Measurements from ENCODE around the gene PIAS4. TPM values are rescaled to one million over a fixed set of nuclear protein-coding genes. Genes with fewer than 3 reads are reported as not detected.

Gene PIAS4
- total RNA-seq, 3 donors from 2014 or later = 27.4 to 44.6 (median 29.5) TPM

GRCh38 chr19:3977242-3978143, 30.0 kb upstream of the PIAS4 start:
- DNase-seq = no peak
- TF ChIP-seq CTCF (IDR thresholded peaks at IDR 0.05) = no peak

GRCh38 chr19:3978145-3978544, 29.4 kb upstream of the PIAS4 start:
- ATAC-seq (no peak), DNase-seq (no peak)
- no peak for TF ChIP-seq CTCF (IDR thresholded peaks at IDR 0.05)
- peaks cover 56% of the 10 kb centered on the region for H3K36me3 ChIP-seq (ENCODE audit: low read depth)
- no peaks in the 10 kb centered on the region for H3K9me3 ChIP-seq
- intact Hi-C loops (cut with DNase I, micrococcal nuclease) = no loop called here
- no peak overlapping the region for H3K4me3 ChIP-seq
- H3K4me1 ChIP-seq (ENCODE audit: low read depth) = peaks cover 3% of the 10 kb centered on the region

More at GRCh38 chr19:3977242-3978143, 30.0 kb upstream of the PIAS4 start:
- Histone ChIP-seq H3K9me3 (no peaks in the 10 kb centered on the region), H3K4me3 (no peak overlapping the region), H3K36me3 (ENCODE audit: low read depth) (peaks cover 50% of the 10 kb centered on the region), H3K4me1 (ENCODE audit: low read depth) (no peaks in the 10 kb centered on the region)
- intact Hi-C loops (cut with DNase I, micrococcal nuclease) = no loop called here
- ATAC-seq = peak; percentile 2

GRCh38 chr19:3979289-3979673, 28.3 kb upstream of the PIAS4 start:
- H3K36me3 ChIP-seq (ENCODE audit: low read depth) = peaks cover 57% of the 10 kb centered on the region
- intact Hi-C loops (cut with DNase I, micrococcal nuclease) = no loop called here
- H3K4me1 ChIP-seq (ENCODE audit: low read depth) = peaks cover 9% of the 10 kb centered on the region
- peak in 1 of 3 donors; percentile 56 for DNase-seq
- ATAC-seq = no peak
- no peak for TF ChIP-seq CTCF (IDR thresholded peaks at IDR 0.05)
- no peaks in the 10 kb centered on the region for H3K9me3 ChIP-seq
- H3K4me3 ChIP-seq = no peak overlapping the region

- TF ChIP-seq CTCF (IDR thresholded peaks at IDR 0.05) = no peak
- Histone ChIP-seq H3K9me3 (no peaks in the 10 kb centered on the region), H3K4me1 (ENCODE audit: low read depth) (peaks cover 9% of the 10 kb centered on the region), H3K4me3 (no peak overlapping the region), H3K36me3 (ENCODE audit: low read depth) (peaks cover 57% of the 10 kb centered on the region)
- DNase-seq (no peak), ATAC-seq (no peak)
- intact Hi-C loops (cut with DNase I, micrococcal nuclease) = no loop called here
Observed at GRCh38 chr19:3979674-3980352, 27.7 kb upstream of the PIAS4 start.

GRCh38 chr19:3980353-3981251, 26.9 kb upstream of the PIAS4 start:
- intact Hi-C loops (cut with DNase I, micrococcal nuclease) = no loop called here
- Histone ChIP-seq H3K9me3 (no peaks in the 10 kb centered on the region), H3K4me3 (no peak overlapping the region), H3K4me1 (ENCODE audit: low read depth) (peaks cover 10% of the 10 kb centered on the region), H3K36me3 (ENCODE audit: low read depth) (peaks cover 57% of the 10 kb centered on the region)
- TF ChIP-seq CTCF (IDR thresholded peaks at IDR 0.05) = no peak
- no peak for ATAC-seq
- DNase-seq = peak in 1 of 3 donors; percentile 49

Measured in mucosa of descending colon (tissue), 3 donors.